ENCODE data around the gene PKIG. TPM values are rescaled to one million over a fixed set of nuclear protein-coding genes. Genes with fewer than 3 reads are reported as not detected.
A peak's percentile ranks its signal among the peaks of the same experiment; 100 is the strongest.

PKIG gene
- total RNA-seq, 1 donor from 2014 or later, result 30.1 TPM

GRCh38 chr20:44641325-44641724 lies 58.9 kb downstream of the PKIG start:
- H3K27me3 ChIP-seq (ENCODE audit: insufficient read depth, low read length), result no peaks in the 10 kb centered on the region
- H3K4me1 ChIP-seq (ENCODE audit: insufficient read depth, low read length), result peaks cover 35% of the 10 kb centered on the region
- H3K27ac ChIP-seq (ENCODE audit: low read depth, low read length), result no peak overlapping the region
- H3K27ac Mint-ChIP-seq (ENCODE audit: unreplicated experiment), result no peak overlapping the region
- H3K9me3 Mint-ChIP-seq (ENCODE audit: unreplicated experiment), result peaks cover 6% of the 10 kb centered on the region
- H3K36me3 ChIP-seq (ENCODE audit: insufficient read depth, low read length), result no peaks in the 10 kb centered on the region
- H3K79me2 ChIP-seq (ENCODE audit: insufficient read depth, low read length), result no peaks in the 10 kb centered on the region
- no peaks in the 10 kb centered on the region for H3K9me3 ChIP-seq (ENCODE audit: insufficient read depth, low read depth, low read length)
- FAIRE-seq, result no peak
- DNase-seq (ENCODE audit: low read depth), result no peak
- H3K4me1 Mint-ChIP-seq (ENCODE audit: low read depth, unreplicated experiment), result peaks cover 39% of the 10 kb centered on the region
- TF ChIP-seq EZH2 (IDR thresholded peaks at IDR 0.05; ENCODE audit: insufficient read depth, low read length) (no peak), CTCF (IDR thresholded peaks at IDR 0.05; ENCODE audit: insufficient read depth, low read depth, low read length) (no peak)
- H3K4me2 ChIP-seq (ENCODE audit: low read length), result no peak overlapping the region
- no peak overlapping the region for H3K9ac ChIP-seq (ENCODE audit: low read length)
- no peak overlapping the region for H3K4me3 Mint-ChIP-seq (ENCODE audit: unreplicated experiment)
- peaks cover 12% of the 10 kb centered on the region for H3K36me3 Mint-ChIP-seq (ENCODE audit: low read depth, unreplicated experiment)
- H3K27me3 Mint-ChIP-seq (ENCODE audit: low read depth, unreplicated experiment), result no peaks in the 10 kb centered on the region
- no peak overlapping the region for H2AFZ ChIP-seq (ENCODE audit: low read depth, low read length)
- no peak overlapping the region for H3K4me3 ChIP-seq (ENCODE audit: insufficient read depth, low read depth, low read length)
- no peaks in the 10 kb centered on the region for H4K20me1 ChIP-seq (ENCODE audit: insufficient read depth, low read length)

GRCh38 chr20:44642203-44643153 lies 60.1 kb downstream of the PKIG start:
- peaks cover 44% of the 10 kb centered on the region for H3K4me1 Mint-ChIP-seq (ENCODE audit: low read depth, unreplicated experiment)
- no peaks in the 10 kb centered on the region for H3K36me3 ChIP-seq (ENCODE audit: insufficient read depth, low read length)
- H4K20me1 ChIP-seq (ENCODE audit: insufficient read depth, low read length), result no peaks in the 10 kb centered on the region
- H3K4me3 ChIP-seq (ENCODE audit: insufficient read depth, low read depth, low read length), result no peak overlapping the region
- H3K79me2 ChIP-seq (ENCODE audit: insufficient read depth, low read length), result no peaks in the 10 kb centered on the region
- peak overlapping the region; percentile 56 for H3K4me3 Mint-ChIP-seq (ENCODE audit: unreplicated experiment)
- H3K27me3 Mint-ChIP-seq (ENCODE audit: low read depth, unreplicated experiment), result no peaks in the 10 kb centered on the region
- peak overlapping the region; percentile 98 for H3K27ac Mint-ChIP-seq (ENCODE audit: unreplicated experiment)
- H3K27me3 ChIP-seq (ENCODE audit: insufficient read depth, low read length), result no peaks in the 10 kb centered on the region
- H3K27ac ChIP-seq (ENCODE audit: low read depth, low read length), result peak overlapping the region; percentile 79
- H3K9me3 ChIP-seq (ENCODE audit: insufficient read depth, low read depth, low read length), result no peaks in the 10 kb centered on the region
- peaks cover 9% of the 10 kb centered on the region for H3K36me3 Mint-ChIP-seq (ENCODE audit: low read depth, unreplicated experiment)
- H3K9me3 Mint-ChIP-seq (ENCODE audit: unreplicated experiment), result peaks cover 6% of the 10 kb centered on the region
- peaks cover 42% of the 10 kb centered on the region for H3K4me1 ChIP-seq (ENCODE audit: insufficient read depth, low read length)
- H3K9ac ChIP-seq (ENCODE audit: low read length), result peak overlapping the region; percentile 54
- FAIRE-seq (no peak), DNase-seq (ENCODE audit: low read depth) (peak; percentile 89)
- H2AFZ ChIP-seq (ENCODE audit: low read depth, low read length), result peak overlapping the region; percentile 72
- TF ChIP-seq EZH2 (IDR thresholded peaks at IDR 0.05; ENCODE audit: insufficient read depth, low read length), result no peak
- no peak for TF ChIP-seq CTCF (IDR thresholded peaks at IDR 0.05; ENCODE audit: insufficient read depth, low read depth, low read length)
- peak overlapping the region; percentile 78 for H3K4me2 ChIP-seq (ENCODE audit: low read length)

- Mint-ChIP-seq H3K4me3 (ENCODE audit: unreplicated experiment) (peak overlapping the region; percentile 57), H3K36me3 (ENCODE audit: low read depth, unreplicated experiment) (peaks cover 9% of the 10 kb centered on the region), H3K4me1 (ENCODE audit: low read depth, unreplicated experiment) (peaks cover 44% of the 10 kb centered on the region), H3K27me3 (ENCODE audit: low read depth, unreplicated experiment) (no peaks in the 10 kb centered on the region), H3K27ac (ENCODE audit: unreplicated experiment) (peak overlapping the region; percentile 98), H3K9me3 (ENCODE audit: unreplicated experiment) (peaks cover 6% of the 10 kb centered on the region)
- peaks cover 42% of the 10 kb centered on the region for H3K4me1 ChIP-seq (ENCODE audit: insufficient read depth, low read length)
- H3K79me2 ChIP-seq (ENCODE audit: insufficient read depth, low read length), result no peaks in the 10 kb centered on the region
- H2AFZ ChIP-seq (ENCODE audit: low read depth, low read length), result no peak overlapping the region
- peak overlapping the region; percentile 78 for H3K4me2 ChIP-seq (ENCODE audit: low read length)
- H3K27me3 ChIP-seq (ENCODE audit: insufficient read depth, low read length), result no peaks in the 10 kb centered on the region
- DNase-seq (ENCODE audit: low read depth) (no peak), FAIRE-seq (no peak)
- TF ChIP-seq CTCF (IDR thresholded peaks at IDR 0.05; ENCODE audit: insufficient read depth, low read depth, low read length) (no peak), EZH2 (IDR thresholded peaks at IDR 0.05; ENCODE audit: insufficient read depth, low read length) (no peak)
- H4K20me1 ChIP-seq (ENCODE audit: insufficient read depth, low read length), result no peaks in the 10 kb centered on the region
- H3K9ac ChIP-seq (ENCODE audit: low read length), result peak overlapping the region; percentile 54
- H3K27ac ChIP-seq (ENCODE audit: low read depth, low read length), result peak overlapping the region; percentile 79
- no peaks in the 10 kb centered on the region for H3K36me3 ChIP-seq (ENCODE audit: insufficient read depth, low read length)
- peaks cover 2% of the 10 kb centered on the region for H3K9me3 ChIP-seq (ENCODE audit: insufficient read depth, low read depth, low read length)
- no peak overlapping the region for H3K4me3 ChIP-seq (ENCODE audit: insufficient read depth, low read depth, low read length)
Observed at GRCh38 chr20:44643154-44643519, 60.8 kb downstream of the PKIG start.
